HG03175 (cell line): ENCODE data around the gene GNB2.
"Not testable (repeated sequence)": the region's sequence is repeated elsewhere in the genome, so short reads cannot be mapped to it uniquely, and the experiment has no call there.

ENCODE experiments used
- ATAC-seq: cut with Tn5 transposase; IDR thresholded peaks from one replicate; pipeline ENCODE4 v1.9.1; 2021; ENCODE audit warnings: mild to moderate bottlenecking, moderate library complexity; ENCODE audit not compliant: unreplicated experiment

GNB2 gene

GRCh38 chr7:100693312-100694097 is 20.0 kb downstream of the GNB2 start:
- ATAC-seq: peak; percentile 28

DNA sequence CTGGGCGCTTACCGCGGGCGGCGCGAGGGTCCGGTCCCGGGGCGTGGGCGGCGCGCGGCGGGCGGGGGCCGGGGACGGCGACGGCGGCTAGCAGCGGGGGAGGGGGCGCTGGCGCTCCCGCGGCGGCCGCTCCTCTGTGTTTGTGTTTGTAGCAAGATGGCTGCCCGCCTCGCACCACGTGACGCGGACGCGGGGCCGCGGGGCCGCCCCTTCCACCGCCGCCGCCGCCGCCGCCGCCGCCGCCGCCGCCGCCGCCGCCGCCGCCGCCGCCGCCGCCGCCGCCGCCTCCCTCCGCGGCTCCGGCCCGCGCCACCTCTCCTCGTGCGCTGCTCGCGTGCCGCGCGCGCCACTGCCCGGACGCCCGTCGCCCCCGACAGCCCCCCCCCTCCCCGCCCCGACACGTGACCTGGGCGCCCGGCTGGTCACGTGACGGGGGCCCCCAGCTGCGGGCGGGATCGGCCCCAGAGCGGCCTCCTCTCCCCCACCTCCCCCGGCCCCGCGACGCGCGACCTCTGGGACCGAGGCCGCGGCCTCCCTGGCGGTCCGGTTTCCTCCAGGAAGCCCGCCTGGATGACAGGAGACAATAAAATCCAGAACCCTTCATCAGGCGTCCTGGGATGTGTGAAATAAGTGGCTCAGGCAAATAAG is 20.7 kb downstream of the GNB2 start, which contains the start of gene GIGYF1:
GIGYF1 (minus strand) TSS at position 153 of the 648 bp plus-strand sequence. CDS start 6,012 bp downstream, outside the sequence.
- peak; percentile 53 for ATAC-seq

DNA sequence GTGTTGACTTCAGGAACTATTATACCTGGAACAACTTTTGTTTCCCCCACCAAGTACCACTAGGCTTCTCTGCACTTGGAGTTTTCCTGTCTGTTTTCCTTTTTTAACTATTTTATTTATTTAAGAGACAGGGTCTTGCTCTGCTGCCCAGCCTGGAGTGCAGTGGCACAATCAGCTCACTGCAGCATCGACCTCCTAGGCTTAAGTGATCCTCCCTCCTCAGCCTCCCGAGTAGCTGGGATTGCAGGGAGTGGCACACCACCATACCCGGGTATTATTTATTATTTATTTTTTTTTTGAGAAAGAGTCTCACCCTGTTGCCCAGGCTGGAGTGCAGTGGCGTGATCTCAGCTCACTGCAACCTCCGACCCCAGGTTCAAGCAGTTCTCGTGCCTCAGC is 22.6 kb downstream of the GNB2 start:
- ATAC-seq: no peak

GRCh38 chr7:100699018-100699417 is 25.5 kb downstream of the GNB2 start:
- ATAC-seq: no peak

DNA sequence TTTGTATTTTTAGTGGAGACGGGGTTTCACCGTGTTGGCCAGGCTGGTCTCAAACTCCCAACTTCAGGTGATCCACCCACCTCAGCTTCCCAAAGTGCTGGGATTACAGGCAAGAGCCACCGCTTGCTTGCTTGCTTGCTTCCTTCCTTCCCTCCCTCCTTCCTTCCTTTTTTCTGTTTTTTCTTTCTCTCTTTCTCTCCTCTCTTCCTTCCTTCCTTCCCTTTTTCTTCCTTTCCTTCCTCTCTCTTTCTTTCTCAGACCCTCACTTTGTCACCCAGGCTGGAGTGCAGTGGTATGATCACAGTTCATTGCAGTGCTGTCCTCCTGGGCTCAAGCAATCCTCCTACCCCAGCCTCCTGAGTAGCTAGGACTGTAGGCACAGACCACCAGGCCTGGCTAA is 27.5 kb downstream of the GNB2 start:
- not testable (repeated sequence) for ATAC-seq

DNA sequence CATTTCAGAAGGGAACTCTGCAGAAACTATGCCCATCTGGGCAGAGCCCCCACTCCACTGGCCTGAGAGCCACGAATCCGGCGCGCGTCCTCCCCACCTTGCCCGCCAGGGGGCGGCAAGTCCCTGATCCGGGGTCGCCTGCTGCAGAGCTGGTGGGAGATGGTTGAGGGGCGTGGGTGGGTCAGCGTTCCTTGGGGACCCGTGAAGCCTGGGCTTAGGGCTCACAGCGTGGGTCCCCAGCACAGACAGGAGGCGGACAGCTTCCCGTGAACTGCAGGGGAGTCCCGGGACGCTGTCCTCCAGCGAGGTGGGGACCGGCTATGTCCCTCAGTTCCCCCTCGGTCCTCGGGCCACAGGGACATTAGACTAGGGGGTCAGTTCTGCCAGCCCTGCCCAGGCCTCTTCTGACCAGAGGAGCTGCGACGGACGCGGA is 31.8 kb downstream of the GNB2 start:
- ATAC-seq: peak; percentile 62

- ATAC-seq: peak; percentile 90
These were observed 32.5 kb downstream of the GNB2 start, which contains the start of gene POP7 for GRCh38 chr7:100705753-100706671. Gene POP7 (plus strand): TSS chr7:100706121. CDS start chr7:100706831, 710 bp downstream.

- ATAC-seq: no peak
These were observed 33.3 kb downstream of the GNB2 start for GRCh38 chr7:100706672-100707311.

GRCh38 chr7:100708395-100708794 is 34.9 kb downstream of the GNB2 start:
- no peak for ATAC-seq

GRCh38 chr7:100710452-100710851 is 36.9 kb downstream of the GNB2 start:
- no peak for ATAC-seq

GRCh38 chr7:100711369-100711768 is 37.8 kb downstream of the GNB2 start:
- ATAC-seq: no peak

DNA sequence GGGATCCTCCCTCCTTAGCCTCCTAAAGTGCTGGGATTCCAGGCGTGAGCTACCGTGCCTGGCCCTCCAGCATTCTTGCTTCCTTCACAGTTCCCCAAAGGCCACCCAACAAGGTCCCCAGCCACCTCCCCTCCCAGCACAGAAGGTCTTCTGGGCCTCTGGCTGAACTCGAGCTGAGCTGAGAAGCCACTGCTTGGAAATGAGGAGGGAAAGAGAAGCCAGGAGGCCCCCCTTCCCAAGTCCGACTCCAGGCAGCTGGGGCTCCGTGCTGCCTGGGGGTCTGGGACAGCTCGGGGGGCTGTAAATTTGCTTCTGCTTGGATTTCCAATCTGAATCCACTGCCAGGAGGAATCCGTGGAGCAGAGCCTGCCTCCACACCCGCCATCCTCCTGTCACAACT is 41.2 kb downstream of the GNB2 start:
- ATAC-seq: no peak

GRCh38 chr7:100717073-100717472 is 43.5 kb downstream of the GNB2 start:
- ATAC-seq: not testable (repeated sequence)

DNA sequence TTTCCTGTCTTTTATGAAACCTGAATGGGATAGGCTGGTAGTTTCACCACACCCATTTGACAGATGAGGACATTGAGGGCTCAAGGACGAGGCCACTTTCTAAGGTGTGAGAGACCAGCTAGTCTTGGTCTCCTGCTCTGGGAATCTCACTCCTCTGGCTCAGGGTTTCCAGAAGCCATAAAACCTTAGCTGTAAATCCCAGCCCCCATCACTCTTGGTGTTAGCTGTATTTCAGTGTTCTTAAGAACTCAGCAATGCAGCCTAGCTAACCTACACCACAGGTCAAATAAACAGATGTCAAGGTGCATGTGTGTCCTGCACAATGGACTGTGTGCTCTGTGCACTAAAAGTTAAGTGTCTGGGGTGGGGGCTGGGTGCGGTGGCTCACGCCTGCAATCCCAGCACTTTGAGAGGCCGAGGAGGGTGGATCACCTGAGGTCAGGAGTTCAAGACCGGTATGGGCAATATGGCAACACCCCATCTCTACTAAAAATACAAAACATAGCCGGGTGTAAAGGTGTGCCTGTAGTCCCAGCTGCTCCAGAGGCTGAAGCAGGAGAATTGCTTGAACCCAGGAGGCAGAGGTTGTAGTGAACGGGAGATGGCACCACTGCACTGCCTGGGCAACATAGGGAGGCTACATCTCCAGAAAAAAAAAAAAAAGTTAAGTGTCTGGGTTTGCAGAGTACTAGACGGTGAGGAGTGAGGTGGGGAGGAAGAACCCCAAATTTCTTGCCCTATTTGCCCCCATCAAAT is 46.2 kb downstream of the GNB2 start:
- no peak for ATAC-seq

- ATAC-seq: no peak
These were observed 46.7 kb downstream of the GNB2 start, which contains the start of gene EPO for GRCh38 chr7:100720279-100720670. Gene EPO (plus strand): TSS chr7:100720468. CDS start chr7:100720981, 513 bp downstream.

GRCh38 chr7:100720671-100721504 is 47.3 kb downstream of the GNB2 start:
- ATAC-seq: no peak

- no peak for ATAC-seq
These were observed 47.9 kb downstream of the GNB2 start for GRCh38 chr7:100721505-100721812.

DNA sequence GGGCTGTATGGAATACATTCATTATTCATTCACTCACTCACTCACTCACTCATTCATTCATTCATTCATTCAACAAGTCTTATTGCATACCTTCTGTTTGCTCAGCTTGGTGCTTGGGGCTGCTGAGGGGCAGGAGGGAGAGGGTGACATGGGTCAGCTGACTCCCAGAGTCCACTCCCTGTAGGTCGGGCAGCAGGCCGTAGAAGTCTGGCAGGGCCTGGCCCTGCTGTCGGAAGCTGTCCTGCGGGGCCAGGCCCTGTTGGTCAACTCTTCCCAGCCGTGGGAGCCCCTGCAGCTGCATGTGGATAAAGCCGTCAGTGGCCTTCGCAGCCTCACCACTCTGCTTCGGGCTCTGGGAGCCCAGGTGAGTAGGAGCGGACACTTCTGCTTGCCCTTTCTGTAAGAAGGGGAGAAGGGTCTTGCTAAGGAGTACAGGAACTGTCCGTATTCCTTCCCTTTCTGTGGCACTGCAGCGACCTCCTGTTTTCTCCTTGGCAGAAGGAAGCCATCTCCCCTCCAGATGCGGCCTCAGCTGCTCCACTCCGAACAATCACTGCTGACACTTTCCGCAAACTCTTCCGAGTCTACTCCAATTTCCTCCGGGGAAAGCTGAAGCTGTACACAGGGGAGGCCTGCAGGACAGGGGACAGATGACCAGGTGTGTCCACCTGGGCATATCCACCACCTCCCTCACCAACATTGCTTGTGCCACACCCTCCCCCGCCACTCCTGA is 49.1 kb downstream of the GNB2 start:
- ATAC-seq: no peak
